K562 (cell line): ENCODE data around the gene HMCN2. TPM values are rescaled to one million over a fixed set of nuclear protein-coding genes. Genes with fewer than 3 reads are reported as not detected.
A peak's percentile ranks its signal among the peaks of the same experiment; 100 is the strongest.

Experiments used
- ATAC-seq: fragments of 200-7000 bp; cut with Tn5 transposase; 3 replicates; pipeline ENCODE4 v1.9.1; 2020; ENCODE audit warnings: moderate library complexity
- BruUV-seq: library from RNA; stranded (reverse); fragments of 400-500 nt; replicated peaks from 2 replicates; lab custom pipeline; 2021; lab: Mats Ljungman, UMichigan
- CTCF ChIA-PET: fragments of 300-600 bp; formaldehyde crosslinking; extraction: SDS; loops from one replicate; lab custom pipeline; 2021; ENCODE audit warnings: low intra/inter-chr PET ratio; lab: Yijun Ruan, JAX
- POLR2A ChIA-PET: fragments of 300-600, 350-650 bp; sonication (Branson Sonifier 250); formaldehyde crosslinking; extraction: SDS; loops from one replicate; lab custom pipeline; 2021; ENCODE audit warnings: antibody characterized with exemption, inconsistent platforms; lab: Yijun Ruan, JAX
- DNase-seq, 4 experiments: peaks; one replicate each; pipeline versions ENCODE4 v3.0.0 to v3.0.0-alpha.2; 2011 to 2018; ENCODE audit warnings: low spot score in 3 of 4, mixed read lengths in 3 of 4; ENCODE audit errors: extremely low read depth in 1 of 4
- FAIRE-seq: peaks from 2 replicates; lab custom pipeline; 2011; peaks lifted over from hg19 to GRCh38; lab: Jason Lieb, UNC
- H2AFZ ChIP-seq: 2 replicates; pipeline ENCODE4 v1.6.0; 2011; ENCODE audit warnings: low read depth, low read length, control low read depth, inconsistent platforms
- H3K27ac ChIP-seq: fragments of 200-600 bp; 3 replicates; pipeline ENCODE4 v1.8.0; 2011; ENCODE audit warnings: low read depth, mild to moderate bottlenecking, control low read depth, inconsistent platforms, low read length, moderate library complexity, mixed read lengths; ENCODE audit errors: extremely low read depth
- H3K27me3 ChIP-seq, 2 experiments: fragments of 300-600 bp in 1 of 2; 2 replicates in 1 of 2; 3 replicates in 1 of 2; pipeline versions ENCODE4 v1.6.0 to v1.8.0; 2011; ENCODE audit warnings: inconsistent platforms in 2 of 2, low read length in 2 of 2, mild to moderate bottlenecking in 1 of 2, mixed read lengths in 1 of 2, moderate library complexity in 1 of 2; ENCODE audit not compliant: control insufficient read depth in 2 of 2, insufficient read depth in 2 of 2
- H3K36me3 ChIP-seq: fragments of 300-600 bp; 3 replicates; pipeline ENCODE4 v1.8.0; 2011; ENCODE audit warnings: mild to moderate bottlenecking, low read length, inconsistent platforms; ENCODE audit not compliant: control insufficient read depth, insufficient read depth
- H3K4me1 ChIP-seq, 2 experiments: fragments of 200-600 bp in 1 of 2; replicated peaks in 1 of 2; 2 replicates in 1 of 2; 3 replicates in 1 of 2; pipeline versions ENCODE4 v1.5.1 to v1.8.0; 2011; ENCODE audit warnings: inconsistent platforms in 2 of 2, low read length in 2 of 2, mild to moderate bottlenecking in 1 of 2, mixed read lengths in 1 of 2, moderate library complexity in 1 of 2; ENCODE audit not compliant: control insufficient read depth in 2 of 2, insufficient read depth in 2 of 2
- H3K4me2 ChIP-seq: 2 replicates; pipeline ENCODE4 v1.6.1; 2011; ENCODE audit warnings: low read length, control low read depth, inconsistent platforms, mixed read lengths; ENCODE audit not compliant: insufficient read depth
- H3K4me3 ChIP-seq: fragments of 200-600 bp; sonication (generic), shearing (Covaris generic); 2 replicates; pipeline ENCODE4 v1.5.1; 2016; ENCODE audit warnings: control low read depth, inconsistent platforms
- H3K79me2 ChIP-seq: fragments of 200-600 bp; 3 replicates; pipeline ENCODE4 v1.8.0; 2011; ENCODE audit warnings: low read length, inconsistent platforms; ENCODE audit not compliant: control insufficient read depth, insufficient read depth
- H3K9ac ChIP-seq, 2 experiments: 2 replicates each; pipeline versions ENCODE4 v1.6.0 to v1.6.1; 2011; ENCODE audit warnings: low read depth in 2 of 2, low read length in 2 of 2, control low read depth in 1 of 2, inconsistent platforms in 1 of 2, mild to moderate bottlenecking in 1 of 2, mixed read lengths in 1 of 2; ENCODE audit not compliant: insufficient read depth in 1 of 2
- H3K9me1 ChIP-seq: one replicate; pipeline ENCODE4 v1.6.0; 2011; ENCODE audit warnings: inconsistent platforms, mild to moderate bottlenecking, low read length, moderate library complexity; ENCODE audit not compliant: control insufficient read depth, insufficient read depth
- H3K9me3 ChIP-seq: replicated peaks from 2 replicates; pipeline ENCODE4 v1.5.1; 2011; ENCODE audit warnings: low read depth, low read length, inconsistent platforms; ENCODE audit not compliant: control insufficient read depth, insufficient read depth
- H4K20me1 ChIP-seq: replicated peaks from 2 replicates; pipeline ENCODE4 v1.6.1; 2011; ENCODE audit warnings: low read length, inconsistent platforms, mixed read lengths; ENCODE audit not compliant: control insufficient read depth, insufficient read depth
- ADNP ChIP-seq: fragments of 200-800 bp; sonication (Bioruptor generic); IDR thresholded peaks from 2 replicates; pipeline ENCODE4 v1.6.1; 2016; ENCODE audit warnings: missing genetic modification characterization, missing compliant biosample characterization
- BCOR ChIP-seq: fragments of 450-650 bp; IDR thresholded peaks from 2 replicates; pipeline ENCODE4 v1.6.1; 2016
- FOXK1 ChIP-seq: sonication (generic); formaldehyde crosslinking; IDR thresholded peaks from 2 replicates; pipeline ENCODE4 v1.8.0; 2022; ENCODE audit warnings: missing genetic modification reagents, mild to moderate bottlenecking, borderline replicate concordance
- KDM1A ChIP-seq, 2 experiments: fragments of 450-650 bp; IDR thresholded peaks; 2 replicates each; pipeline ENCODE4 v1.6.1; 2016; ENCODE audit warnings: mild to moderate bottlenecking in 2 of 2
- NFYB ChIP-seq: IDR thresholded peaks from 2 replicates; pipeline ENCODE4 v1.6.1; 2011; ENCODE audit warnings: mild to moderate bottlenecking, moderate library complexity; ENCODE audit not compliant: insufficient read length; ENCODE audit errors: extremely low read depth
- RBM25 ChIP-seq: fragments of 200-400 bp; formaldehyde crosslinking; IDR thresholded peaks from 2 replicates; pipeline ENCODE4 v1.6.1; 2018; ENCODE audit warnings: low read length, low read depth, moderate library complexity; ENCODE audit not compliant: severe bottlenecking
- RCOR1 ChIP-seq, 2 experiments: IDR thresholded peaks; 2 replicates each; pipeline ENCODE4 v1.6.1; 2012; ENCODE audit warnings: low read depth in 2 of 2, low read length in 2 of 2, borderline replicate concordance in 1 of 2, improper control_type of control experiment in 1 of 2
- SMARCA5 ChIP-seq: fragments of 450-650 bp; IDR thresholded peaks from 2 replicates; pipeline ENCODE4 v1.6.1; 2016
- ZBED1 ChIP-seq: IDR thresholded peaks from 2 replicates; pipeline ENCODE4 v1.6.1; 2014
- ZFP36 ChIP-seq: fragments of 150-350 bp; IDR thresholded peaks from 2 replicates; pipeline ENCODE4 v1.6.1; 2018; ENCODE audit warnings: low read length, low read depth; ENCODE audit not compliant: partially characterized antibody
- ZNF311 ChIP-seq: fragments of 250-450 bp; sonication (Bioruptor Pico); IDR thresholded peaks from 2 replicates; pipeline ENCODE4 v1.4.0; 2020; ENCODE audit warnings: mild to moderate bottlenecking, moderate library complexity
- ZNF707 ChIP-seq: fragments of 250-450 bp; sonication (Bioruptor Pico); conservative IDR thresholded peaks from 2 replicates; pipeline ENCODE4 v1.8.0; 2022; ENCODE audit warnings: inconsistent platforms, mild to moderate bottlenecking, moderate library complexity
- WGBS: fragments of 100-300 bp; shearing (Covaris generic); methylation state at CpG from one replicate; pipeline ENCODE4 v1.1.6; 2016; ENCODE audit warnings: low coverage, mixed read lengths; ENCODE audit not compliant: insufficient coverage; ENCODE audit errors: missing lambda C conversion rate; 5-methylcytosine and 5-hydroxymethylcytosine counted together
- in situ Hi-C: fragments of 300-500 bp; cut with MboI; formaldehyde crosslinking; loops from 4 replicates; pipeline ENCODE4 v1.15.0; 2018; ENCODE audit warnings: inconsistent platforms, mixed read lengths
- intact Hi-C: fragments of 100-400 bp; cut with micrococcal nuclease; formaldehyde crosslinking; loops from 2 replicates; pipeline ENCODE4 v1.14.2; 2022
- polyA plus RNA-seq, 8 experiments: library from polyadenylated mRNA; depleted of rRNA in 4 of 8; stranded (reverse) in 5 of 8; unstranded in 3 of 8; fragments of >200 nt; fragmentation: Nextera tagmentation in 2 of 8; fragmentation: Illumina TruSeq in 1 of 8; extraction: Ambion mirVana in 2 of 8; extraction: Trizol in 1 of 8; gene quantifications; 2 replicates each; pipeline versions ENCODE4 v1.2.1 to v1.2.3, GENCODE V29; 2011 to 2014; ENCODE audit warnings: inconsistent platforms in 1 of 8, missing spikeins in 1 of 8
- total RNA-seq, 7 experiments: library from RNA; depleted of rRNA in 6 of 7; stranded (reverse); fragments of >200 nt in 6 of 7; fragmentation: Illumina TruSeq in 2 of 7; extraction: Trizol in 2 of 7; gene quantifications; 2 replicates each; pipeline versions ENCODE4 v1.2.1 to v1.2.3, GENCODE V29; 2011 to 2021; ENCODE audit warnings: low replicate concordance in 1 of 7

Gene HMCN2
- total and polyA plus RNA-seq, 9 of the 15 experiments (the other 6 are each of a cell fraction or from before 2014, with no cell fraction given): 0.01 TPM; not detected in 8

DNA sequence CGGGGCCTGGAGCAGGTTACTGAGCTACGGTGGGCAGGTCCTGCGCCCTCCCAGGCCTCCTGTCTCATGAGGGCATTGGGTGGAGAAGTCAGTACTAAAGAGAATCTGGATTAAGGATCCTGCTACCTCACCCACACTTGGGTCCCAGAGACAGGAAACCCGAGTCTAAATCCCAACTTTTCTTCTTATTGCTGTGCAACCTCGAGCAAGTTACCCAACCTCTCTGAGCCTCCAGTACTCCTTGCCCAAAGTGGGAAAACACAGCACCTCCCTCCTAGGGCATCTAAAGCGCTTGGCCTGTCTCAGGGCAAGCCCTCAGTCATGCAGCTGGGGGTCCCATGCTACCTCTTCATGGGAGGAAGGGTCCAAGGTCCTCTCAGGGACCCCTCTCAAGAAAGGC, 207.4 kb downstream of the HMCN2 start:
- H3K4me1 ChIP-seq: peaks cover 0 to 43% of the 10 kb centered on the region in 2 experiments; a peak in 2 of 5 replicates
- ATAC-seq (no peak), FAIRE-seq (peak; percentile 35), DNase-seq (no peak)
- no TSS peak for BruUV-seq
- TF ChIP-seq FOXK1 (CRISPR knock-in tag): no peak
- TF ChIP-seq BCOR: peak; percentile 89
- no peak for TF ChIP-seq ZNF707
- TF ChIP-seq ZNF311 (CRISPR knock-in tag): no peak
- TF ChIP-seq RCOR1 (IDR thresholded peaks at IDR 0.05; ENCODE audit: borderline replicate concordance in 1 of 2, low read depth in 2 of 2, low read length in 2 of 2): peak in 1 of 2 experiments; percentile 36; a peak in 1 of 4 replicates
- TF ChIP-seq NFYB: no peak
- TF ChIP-seq ADNP: no peak
- peak; percentile 23 to 55; a peak in 3 of 4 replicates for TF ChIP-seq KDM1A (IDR thresholded peaks at IDR 0.05)
- TF ChIP-seq RBM25: peak; percentile 88
- TF ChIP-seq SMARCA5: 0 out of 2 replicates have a peak, but pooled peaks have one; percentile 32
- TF ChIP-seq ZFP36: peak; percentile 80
- TF ChIP-seq ZBED1: no peak
- CTCF ChIA-PET: no interaction called here
- no peak overlapping the region for H3K4me3 ChIP-seq
- no peak overlapping the region for H3K27ac ChIP-seq
- H4K20me1 ChIP-seq: peaks cover 4% of the 10 kb centered on the region; the same call in 1 of the 2 replicates
- no peak overlapping the region for H2AFZ ChIP-seq
- no peaks in the 10 kb centered on the region for H3K79me2 ChIP-seq
- no peak overlapping the region for H3K9ac ChIP-seq
- no peaks in the 10 kb centered on the region for H3K9me1 ChIP-seq
- no peaks in the 10 kb centered on the region for H3K9me3 ChIP-seq
- WGBS: 28% methylated on average over 6 of the region's 6 CpGs
- peaks cover 0 to 41% of the 10 kb centered on the region in 2 experiments; a peak in 3 of 5 replicates for H3K27me3 ChIP-seq
- H3K36me3 ChIP-seq: no peaks in the 10 kb centered on the region
- POLR2A ChIA-PET: interaction anchor here (0.6 to 0.7 kb wide), 3 partner anchors 15 to 217 kb away, joined by 3 to 4 read pairs (median 3); no protein-coding TSS in a partner anchor
- H3K4me2 ChIP-seq: no peak overlapping the region
- intact Hi-C loops: no loop called here
- in situ Hi-C loops: no loop called here
